HG02571 (cell line): Measurements from ENCODE around the gene PRRX2.

ENCODE experiments used
- ATAC-seq: cut with Tn5 transposase; IDR thresholded peaks from one replicate; pipeline ENCODE4 v1.9.1; 2021; ENCODE audit warnings: mild to moderate bottlenecking, moderate library complexity; ENCODE audit not compliant: unreplicated experiment

PRRX2 gene

DNA sequence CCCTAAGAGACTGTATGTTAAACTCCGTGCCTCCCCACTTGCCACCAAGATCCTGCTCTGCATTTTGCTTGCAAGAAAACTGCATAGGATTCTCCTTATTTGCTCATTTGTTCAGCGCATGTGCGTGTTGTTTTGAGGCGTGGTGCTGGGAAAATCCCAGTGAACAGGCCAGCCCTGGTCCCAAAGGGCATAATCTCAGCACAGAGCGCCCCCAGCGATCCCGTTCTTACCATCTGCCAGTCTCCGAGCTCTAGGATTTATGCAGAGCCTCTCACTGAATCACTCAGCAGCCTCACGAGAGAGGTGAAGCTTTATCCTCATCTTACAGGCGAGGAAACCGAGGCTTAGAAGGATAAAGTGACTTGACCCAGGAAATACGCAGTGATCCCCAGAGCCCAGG lies 11.5 kb downstream of the PRRX2 start:
- ATAC-seq: no peak

GRCh38 chr9:129677456-129677855 lies 12.0 kb downstream of the PRRX2 start:
- no peak for ATAC-seq

GRCh38 chr9:129678844-129679243 lies 13.4 kb downstream of the PRRX2 start:
- ATAC-seq: no peak

- no peak for ATAC-seq
Observed at GRCh38 chr9:129679537-129679936, 14.1 kb downstream of the PRRX2 start.

- no peak for ATAC-seq
Observed at GRCh38 chr9:129681924-129682323, 16.5 kb downstream of the PRRX2 start.

DNA sequence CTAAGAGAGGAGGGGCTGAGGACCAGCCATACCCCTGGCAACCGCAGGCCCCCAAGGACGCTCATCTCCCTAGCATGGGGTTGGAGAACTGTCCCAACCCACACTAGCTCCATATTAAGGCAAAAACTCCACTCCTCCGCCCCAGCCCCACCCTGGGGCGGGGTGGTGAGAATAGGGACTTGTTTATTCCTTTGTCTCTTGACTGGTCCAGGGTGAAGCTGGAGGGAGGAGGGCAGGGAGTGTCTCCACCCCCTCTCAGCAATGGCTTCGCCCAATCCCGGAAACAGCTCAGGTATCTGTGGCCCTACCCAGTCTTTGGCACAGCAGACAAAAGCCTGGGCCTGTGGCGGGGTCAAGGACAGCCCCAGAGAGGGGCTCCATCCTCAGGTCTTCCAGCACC lies 16.9 kb downstream of the PRRX2 start:
- no peak for ATAC-seq

- no peak for ATAC-seq
Observed at GRCh38 chr9:129685220-129685932, 19.9 kb downstream of the PRRX2 start.

DNA sequence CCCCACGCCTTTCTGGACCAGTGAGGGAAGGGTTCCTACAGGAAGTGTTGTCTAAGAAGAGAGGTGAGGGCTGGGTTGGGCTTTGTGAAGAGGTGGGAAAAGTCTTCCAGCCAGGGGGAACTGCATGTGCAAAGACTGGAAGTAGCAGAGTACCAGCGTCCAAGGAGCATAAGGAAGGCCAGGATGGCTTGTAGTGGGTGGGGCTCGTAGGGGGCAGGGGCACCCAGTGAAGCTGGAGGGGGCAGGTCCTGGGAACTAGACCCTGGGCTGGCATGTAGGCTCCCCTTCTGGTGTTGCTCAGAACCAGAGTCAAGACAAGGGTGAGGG lies 20.4 kb downstream of the PRRX2 start:
- ATAC-seq: no peak

DNA sequence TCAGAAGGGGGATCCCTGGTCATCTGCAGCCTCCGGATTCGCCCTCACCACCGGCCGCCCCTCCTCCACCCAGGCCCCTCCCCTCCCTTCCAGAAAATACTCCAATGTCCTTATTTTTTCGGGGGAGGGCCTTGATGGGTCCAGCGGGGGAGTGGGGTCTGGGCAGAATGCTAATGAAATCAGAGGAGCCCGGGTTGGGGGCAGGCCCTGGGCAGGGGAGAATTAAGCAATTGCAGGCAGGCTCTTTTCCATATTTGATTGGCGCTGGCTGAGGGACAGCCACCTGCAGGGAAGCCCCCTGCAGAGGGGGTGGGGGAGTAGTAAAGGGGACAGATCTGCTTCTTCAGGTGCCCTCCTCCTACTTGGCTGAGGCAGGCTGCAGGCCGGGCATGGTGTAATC lies 21.3 kb downstream of the PRRX2 start:
- no peak for ATAC-seq

DNA sequence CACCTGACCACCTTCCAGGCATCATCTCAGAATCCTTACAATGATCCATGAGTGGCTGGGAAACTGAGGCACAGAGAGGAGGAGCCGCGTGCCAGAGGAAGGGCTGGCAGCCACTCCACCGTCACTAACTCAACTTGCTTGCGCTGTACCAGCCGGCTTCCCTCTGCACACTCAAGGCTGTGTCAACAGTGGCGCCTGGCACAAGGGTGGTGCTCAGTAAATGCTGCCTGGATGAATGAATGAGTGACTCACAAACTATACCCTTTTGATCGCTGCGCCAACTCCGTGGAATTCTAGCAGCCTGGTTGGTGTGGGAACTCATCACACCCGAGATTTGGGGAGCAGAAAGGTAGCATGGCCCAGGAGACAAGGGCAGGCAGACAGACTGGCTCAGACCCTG lies 21.9 kb downstream of the PRRX2 start:
- ATAC-seq: no peak

- ATAC-seq: no peak
Observed at GRCh38 chr9:129688285-129689043, 23.0 kb downstream of the PRRX2 start.

DNA sequence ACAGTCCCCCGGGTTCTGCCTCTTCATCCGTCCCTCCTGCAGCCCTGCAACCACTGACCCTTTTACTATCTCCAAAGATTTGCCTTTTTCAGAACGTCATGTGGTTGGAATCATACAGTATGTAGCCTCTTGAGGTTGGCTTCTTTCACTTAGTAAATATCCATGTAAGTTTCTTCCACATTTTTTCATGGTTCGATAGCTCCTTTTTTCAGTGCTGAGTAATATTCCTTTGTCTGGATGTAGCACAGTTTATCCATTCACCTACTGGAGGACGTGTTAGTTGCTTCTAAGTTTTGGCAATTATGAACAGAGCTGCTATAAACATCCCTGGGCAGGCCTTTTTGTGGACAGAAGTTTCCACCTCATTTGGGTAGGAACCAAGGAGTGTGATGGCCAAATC lies 27.1 kb downstream of the PRRX2 start:
- ATAC-seq: no peak

DNA sequence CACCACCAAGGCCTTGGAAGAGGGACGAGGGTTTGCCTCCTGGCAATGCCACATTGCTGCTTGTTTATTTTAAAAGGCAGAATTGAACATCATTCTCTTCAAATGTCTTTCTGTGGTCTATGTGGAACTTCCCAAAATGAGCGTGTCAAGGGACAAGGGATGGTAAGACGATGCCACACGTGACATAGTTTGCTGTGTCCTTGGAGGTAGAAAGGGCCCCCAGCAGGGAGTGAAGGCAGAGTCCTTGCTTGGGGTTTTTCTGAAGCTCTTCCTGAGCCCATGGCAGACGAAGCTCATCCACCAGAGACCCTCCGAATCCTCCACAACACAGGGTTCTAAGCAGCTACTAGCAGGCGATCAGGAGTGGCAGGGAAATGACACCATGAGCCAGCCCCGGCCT lies 28.3 kb downstream of the PRRX2 start:
- ATAC-seq: no peak

DNA sequence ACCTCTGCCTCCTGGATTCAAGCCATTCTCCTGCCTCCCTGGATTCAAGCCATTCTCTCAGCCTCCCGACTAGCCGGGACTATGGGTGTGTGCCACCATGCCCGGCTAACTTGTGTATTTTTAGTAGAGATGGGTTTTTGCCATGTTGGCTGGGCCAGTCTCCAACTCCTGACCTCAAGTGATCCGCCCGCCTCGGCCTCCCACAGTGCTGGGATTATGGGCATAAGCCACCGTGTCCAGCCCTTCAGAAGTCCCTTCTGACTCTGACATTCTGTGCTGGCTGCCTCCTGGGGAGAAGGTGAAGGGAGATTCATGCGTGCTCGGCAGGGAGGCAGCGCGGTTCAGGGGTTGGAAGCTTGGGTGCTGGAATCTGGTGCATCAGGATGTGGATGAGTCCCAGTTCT lies 28.8 kb downstream of the PRRX2 start:
- no peak for ATAC-seq

- no peak for ATAC-seq
Observed at GRCh38 chr9:129695870-129696269, 30.4 kb downstream of the PRRX2 start.

- ATAC-seq: no peak
Observed at GRCh38 chr9:129696944-129697655, 31.7 kb downstream of the PRRX2 start.

DNA sequence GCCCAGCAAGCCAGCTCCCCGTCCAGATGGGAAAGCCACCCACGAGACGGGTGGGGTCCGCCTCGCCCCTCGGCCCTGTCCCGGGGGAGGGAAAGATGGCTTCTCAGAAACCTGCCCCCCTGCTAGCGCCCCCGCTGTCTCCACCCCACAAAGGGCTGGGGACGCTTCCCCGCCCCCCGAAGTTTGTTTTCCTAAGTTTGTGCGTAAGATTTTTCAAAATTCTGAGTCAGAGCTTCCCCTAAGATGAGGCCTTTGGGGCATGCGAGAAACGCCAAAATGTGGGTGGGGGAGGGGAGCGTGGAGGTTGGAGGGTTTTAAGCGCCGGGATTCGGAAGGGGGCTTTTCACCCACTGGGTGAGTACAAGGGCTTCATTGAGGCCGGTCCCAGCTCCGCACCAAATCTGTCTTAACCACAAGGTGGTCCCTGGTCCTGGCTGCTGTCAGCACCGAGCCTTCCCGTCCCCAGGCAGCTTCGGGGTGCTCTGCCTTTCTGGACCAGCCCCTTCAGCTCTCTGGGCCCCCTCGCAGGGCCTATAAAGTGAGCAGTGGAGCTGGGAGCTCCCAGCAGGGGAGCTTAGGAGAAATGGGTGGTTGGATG lies 32.3 kb downstream of the PRRX2 start:
- no peak for ATAC-seq

GRCh38 chr9:129698254-129698757 lies 32.9 kb downstream of the PRRX2 start:
- no peak for ATAC-seq

DNA sequence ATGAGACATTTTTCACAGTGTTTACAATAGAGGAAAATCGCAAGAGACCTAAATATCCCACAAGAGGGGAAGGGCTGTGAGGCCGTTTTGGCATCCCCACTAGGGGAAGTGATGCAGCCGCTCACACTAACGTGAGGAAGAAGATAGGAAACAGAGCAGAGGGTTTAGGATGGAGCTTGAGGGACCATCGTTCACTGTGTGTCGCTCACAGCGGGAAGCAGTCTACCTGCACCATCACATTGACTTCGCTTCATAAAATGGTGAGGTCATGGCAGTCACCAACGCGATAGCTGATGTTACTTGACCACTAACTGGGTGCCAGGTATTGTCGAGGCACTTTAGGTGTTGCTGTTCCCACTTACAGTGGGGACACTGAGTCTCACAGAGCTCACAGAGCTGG lies 35.6 kb downstream of the PRRX2 start:
- ATAC-seq: no peak

DNA sequence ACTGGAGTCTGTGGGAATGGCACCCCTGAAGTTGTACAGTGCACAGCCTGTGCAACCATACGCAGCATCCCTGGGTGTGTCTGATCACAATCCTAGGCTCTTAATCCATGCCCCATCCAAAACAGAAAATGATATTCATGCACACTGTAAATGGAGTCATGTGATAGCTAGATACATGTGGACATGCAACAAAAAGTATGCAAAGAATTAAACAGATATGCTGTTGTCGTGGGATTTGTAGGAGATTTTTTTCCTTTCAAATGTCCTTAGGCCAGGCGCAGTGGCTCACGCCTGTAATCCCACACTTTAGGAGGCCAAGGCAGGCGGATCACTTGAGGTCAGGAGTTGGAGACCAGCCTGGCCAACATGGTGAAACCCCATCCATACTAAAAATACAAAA lies 36.1 kb downstream of the PRRX2 start:
- ATAC-seq: no peak
